H1 (cell line): ENCODE results near the gene ST6GALNAC3. TPM values are rescaled to one million over a fixed set of nuclear protein-coding genes. Genes with fewer than 3 reads are reported as not detected.

Experiments used
- CTCF ChIA-PET: fragments of 300-600 bp; sonication (Branson Sonifier 250); formaldehyde crosslinking; loops from one replicate; lab custom pipeline; 2021; ENCODE audit not compliant: partially characterized antibody; lab: Charles Lee
- POLR2A ChIA-PET: fragments of 300-600 bp; sonication (Branson Sonifier 250); formaldehyde crosslinking; loops from one replicate; lab custom pipeline; 2021; ENCODE audit warnings: inconsistent platforms; ENCODE audit not compliant: partially characterized antibody; lab: Charles Lee
- DNase-seq, 2 experiments: peaks; one replicate each; pipeline versions ENCODE4 v3.0.0 to v3.0.0-alpha.2; 2010 to 2022; ENCODE audit warnings: low spot score in 2 of 2, low read depth in 1 of 2, mixed read lengths in 1 of 2
- FAIRE-seq: peaks from 2 replicates; lab custom pipeline; 2011; peaks lifted over from hg19 to GRCh38; lab: Jason Lieb, UNC
- H2AFZ ChIP-seq: 2 replicates; pipeline ENCODE4 v1.8.1; 2012; ENCODE audit warnings: low read length, inconsistent platforms
- H2AK5ac ChIP-seq: 2 replicates; pipeline ENCODE4 v1.6.1; 2013; ENCODE audit warnings: low read depth, low read length
- H2BK120ac ChIP-seq: replicated peaks from 2 replicates; pipeline ENCODE3; 2013; ENCODE audit warnings: low read depth, low read length, inconsistent platforms
- H2BK12ac ChIP-seq: 2 replicates; pipeline ENCODE4 v1.6.1; 2013; ENCODE audit warnings: low read depth, low read length
- H2BK15ac ChIP-seq: 2 replicates; pipeline ENCODE4 v1.6.1; 2013; ENCODE audit warnings: low read length
- H2BK20ac ChIP-seq: 2 replicates; pipeline ENCODE4 v1.6.1; 2013; ENCODE audit warnings: low read length
- H2BK5ac ChIP-seq: 2 replicates; pipeline ENCODE4 v1.6.1; 2013; ENCODE audit warnings: low read depth, low read length
- H3K14ac ChIP-seq: 2 replicates; pipeline ENCODE4 v1.6.1; 2013; ENCODE audit warnings: inconsistent platforms; ENCODE audit not compliant: insufficient read length
- H3K18ac ChIP-seq: 2 replicates; pipeline ENCODE4 v1.6.1; 2013; ENCODE audit warnings: low read length; ENCODE audit errors: extremely low read depth
- H3K23ac ChIP-seq: 2 replicates; pipeline ENCODE4 v1.6.1; 2013; ENCODE audit warnings: inconsistent platforms; ENCODE audit not compliant: insufficient read length
- H3K23me2 ChIP-seq: 2 replicates; pipeline ENCODE4 v1.6.1; 2013; ENCODE audit warnings: low read depth, low read length
- H3K27ac ChIP-seq: 2 replicates; pipeline ENCODE4 v1.6.1; 2011; ENCODE audit warnings: low read depth, low read length, inconsistent platforms
- H3K27me3 ChIP-seq, 4 experiments: replicated peaks in 1 of 4; 1 replicate in 1 of 4; 2 replicates in 3 of 4; pipeline versions ENCODE4 v1.6.1 to v1.8.1; 2011 to 2013; ENCODE audit warnings: low read length in 3 of 4, mild to moderate bottlenecking in 3 of 4, inconsistent platforms in 2 of 4, mixed read lengths in 2 of 4, moderate library complexity in 1 of 4; ENCODE audit not compliant: control insufficient read depth in 3 of 4, insufficient read depth in 3 of 4; ENCODE audit errors: extremely low read depth in 1 of 4
- H3K36me3 ChIP-seq, 4 experiments: 2 replicates each; pipeline versions ENCODE4 v1.6.1 to v1.8.1; 2011 to 2013; ENCODE audit warnings: mild to moderate bottlenecking in 4 of 4, low read length in 3 of 4, moderate library complexity in 2 of 4, control low read depth in 1 of 4, inconsistent platforms in 1 of 4; ENCODE audit not compliant: insufficient read depth in 4 of 4, control insufficient read depth in 2 of 4
- H3K4ac ChIP-seq: replicated peaks from 2 replicates; pipeline ENCODE3; 2013; ENCODE audit warnings: low read length, low read depth, mixed read lengths, inconsistent platforms; ENCODE audit not compliant: insufficient read length
- H3K4me1 ChIP-seq, 4 experiments: replicated peaks in 1 of 4; 1 replicate in 1 of 4; 2 replicates in 3 of 4; pipeline versions ENCODE4 v1.6.1 to v1.8.1; 2011 to 2013; ENCODE audit warnings: low read length in 3 of 4, inconsistent platforms in 2 of 4, mixed read lengths in 1 of 4; ENCODE audit not compliant: insufficient read depth in 4 of 4, control insufficient read depth in 3 of 4
- H3K4me2 ChIP-seq, 2 experiments: 2 replicates each; pipeline versions ENCODE4 v1.6.1 to v1.8.1; 2011 to 2013; ENCODE audit warnings: low read depth in 2 of 2, low read length in 2 of 2, control low read depth in 1 of 2, inconsistent platforms in 1 of 2, mild to moderate bottlenecking in 1 of 2; ENCODE audit not compliant: insufficient read depth in 1 of 2
- H3K4me3 ChIP-seq, 4 experiments: fragments of 200-600, 300-600 bp in 1 of 4; sonication (generic), shearing (Covaris generic), sonication (Bioruptor Twin) in 1 of 4; 2 replicates each; pipeline versions ENCODE4 v1.5.1 to v1.8.1; 2011 to 2016; ENCODE audit warnings: low read length in 4 of 4, low read depth in 3 of 4, control low read depth in 2 of 4, inconsistent platforms in 2 of 4, mild to moderate bottlenecking in 2 of 4, mixed read lengths in 1 of 4, moderate library complexity in 1 of 4; ENCODE audit not compliant: insufficient read depth in 2 of 4; ENCODE audit errors: extremely low read depth in 1 of 4
- H3K56ac ChIP-seq: replicated peaks from 2 replicates; pipeline ENCODE3; 2013; ENCODE audit warnings: low read depth, mild to moderate bottlenecking, mixed read lengths, low read length, inconsistent platforms; ENCODE audit not compliant: insufficient read length
- H3K79me1 ChIP-seq: 2 replicates; pipeline ENCODE4 v1.6.1; 2013; ENCODE audit warnings: low read depth, low read length, control low read depth
- H3K79me2 ChIP-seq, 2 experiments: 2 replicates each; pipeline versions ENCODE4 v1.6.1 to v1.8.1; 2012 to 2013; ENCODE audit warnings: low read length in 2 of 2, mild to moderate bottlenecking in 2 of 2, inconsistent platforms in 1 of 2; ENCODE audit not compliant: insufficient read depth in 2 of 2, control insufficient read depth in 1 of 2
- H3K9ac ChIP-seq, 4 experiments: replicated peaks in 1 of 4; 1 replicate in 1 of 4; 2 replicates in 3 of 4; pipeline versions ENCODE4 v1.6.1 to v1.8.1; 2011 to 2013; ENCODE audit warnings: low read depth in 3 of 4, low read length in 3 of 4, control low read depth in 2 of 4, mild to moderate bottlenecking in 2 of 4, moderate library complexity in 2 of 4, inconsistent platforms in 1 of 4; ENCODE audit errors: extremely low read depth in 1 of 4
- H3K9me3 ChIP-seq, 2 experiments: 2 replicates each; pipeline versions ENCODE4 v1.6.1 to v1.8.1; 2012 to 2013; ENCODE audit warnings: mild to moderate bottlenecking in 2 of 2, moderate library complexity in 2 of 2, control low read depth in 1 of 2, inconsistent platforms in 1 of 2, low read depth in 1 of 2, low read length in 1 of 2, mixed read lengths in 1 of 2; ENCODE audit not compliant: insufficient read depth in 2 of 2
- H4K20me1 ChIP-seq, 2 experiments: replicated peaks in 1 of 2; 2 replicates each; pipeline versions ENCODE3 to v1.8.1; 2011 to 2013; ENCODE audit warnings: inconsistent platforms in 2 of 2, low read length in 2 of 2, mild to moderate bottlenecking in 1 of 2; ENCODE audit not compliant: insufficient read depth in 2 of 2, control insufficient read depth in 1 of 2
- H4K5ac ChIP-seq: 2 replicates; pipeline ENCODE4 v1.6.1; 2013; ENCODE audit warnings: low read length, low read depth, mixed read lengths, inconsistent platforms; ENCODE audit not compliant: insufficient read length
- H4K8ac ChIP-seq: 2 replicates; pipeline ENCODE4 v1.8.0; 2013; ENCODE audit warnings: mild to moderate bottlenecking, moderate library complexity, low read length, inconsistent platforms; ENCODE audit not compliant: insufficient read depth; ENCODE audit errors: extremely low read depth
- H4K91ac ChIP-seq: replicated peaks from 2 replicates; pipeline ENCODE3; 2013; ENCODE audit warnings: low read length, mixed read lengths, inconsistent platforms; ENCODE audit not compliant: insufficient read length
- ATF2 ChIP-seq: IDR thresholded peaks from 2 replicates; pipeline ENCODE4 v1.6.1; 2012; ENCODE audit warnings: low read length, inconsistent platforms
- CREB1 ChIP-seq: IDR thresholded peaks from 2 replicates; pipeline ENCODE4 v1.6.1; 2012; ENCODE audit warnings: inconsistent platforms
- EP300 ChIP-seq, 2 experiments: IDR thresholded peaks; 1 replicate in 1 of 2; 2 replicates in 1 of 2; pipeline ENCODE4 v1.6.1; 2011 to 2012; ENCODE audit warnings: low read depth in 2 of 2, low read length in 2 of 2, mild to moderate bottlenecking in 2 of 2, borderline replicate concordance in 1 of 2, inconsistent platforms in 1 of 2, moderate library complexity in 1 of 2
- HDAC2 ChIP-seq, 2 experiments: fragments of 300-600 bp in 1 of 2; sonication (generic) in 1 of 2; IDR thresholded peaks; 2 replicates each; pipeline ENCODE4 v1.6.1; 2011 to 2012; ENCODE audit warnings: low read depth in 2 of 2, low read length in 2 of 2, mild to moderate bottlenecking in 2 of 2, moderate library complexity in 2 of 2, borderline replicate concordance in 1 of 2, inconsistent platforms in 1 of 2
- NANOG ChIP-seq: IDR thresholded peaks from 2 replicates; pipeline ENCODE4 v1.6.1; 2011; ENCODE audit warnings: low read length, low read depth, mild to moderate bottlenecking, inconsistent platforms; ENCODE audit not compliant: insufficient read depth, poor library complexity, severe bottlenecking
- RBBP5 ChIP-seq: IDR thresholded peaks from 2 replicates; pipeline ENCODE4 v1.7.1; 2012; ENCODE audit warnings: low read depth, mild to moderate bottlenecking, inconsistent platforms, low read length, moderate library complexity, borderline replicate concordance
- RFX5 ChIP-seq: IDR thresholded peaks from 2 replicates; pipeline ENCODE4 v1.6.1; 2011; ENCODE audit warnings: low read depth, low read length, improper control_type of control experiment, borderline replicate concordance
- WGBS, 2 experiments: shearing (Covaris generic) in 1 of 2; methylation state at CpG; one replicate each; pipeline versions ENCODE4 v1.1.6 to v1.1.7; 2013 to 2015; ENCODE audit warnings: low lambda C conversion rate in 2 of 2, mixed read lengths in 2 of 2, inconsistent platforms in 1 of 2, low coverage in 1 of 2, missing lambda C conversion rate in 1 of 2; ENCODE audit not compliant: insufficient replicate concordance in 2 of 2, insufficient coverage in 1 of 2, insufficient read length in 1 of 2; ENCODE audit errors: extremely low coverage in 1 of 2, missing lambda C conversion rate in 1 of 2; 5-methylcytosine and 5-hydroxymethylcytosine counted together
- polyA plus RNA-seq, 7 experiments: library from polyadenylated mRNA; depleted of rRNA in 3 of 7; stranded (reverse) in 5 of 7; unstranded in 2 of 7; fragments of >200 nt in 5 of 7; fragments of 200-250 nt in 2 of 7; gene quantifications; 1 replicate in 5 of 7; 2 replicates in 1 of 7; 4 replicates in 1 of 7; pipeline versions ENCODE4 v1.2.1 to v1.2.3, GENCODE V29; 2011 to 2013; ENCODE audit warnings: missing spikeins in 2 of 7, mixed read lengths in 2 of 7
- total RNA-seq: library from RNA; stranded (reverse); fragmentation: NEBNext Ultra II Directional; extraction: Animal tissue kit (Norgen Biotek cat#: 25700); gene quantifications from 2 replicates; pipeline ENCODE4 v1.2.1, GENCODE V29; 2021

Gene ST6GALNAC3
- total and polyA plus RNA-seq, 2 of the 8 experiments (the other 6 are each of a cell fraction or from before 2014, with no cell fraction given): 4.9 to 19.0 TPM

GRCh38 chr1:76292418-76293184 is 218.1 kb downstream of the ST6GALNAC3 start:
- H4K8ac ChIP-seq: no peak overlapping the region
- no peak overlapping the region for H2BK5ac ChIP-seq
- H3K4me3 ChIP-seq: no peak overlapping the region
- 97% methylated on average over 2 of the region's 2 CpGs; no CpG with 5 or more reads in 1 of the 2 experiments for WGBS, 2 experiments
- no peak overlapping the region for H3K14ac ChIP-seq
- no peak overlapping the region for H3K27ac ChIP-seq
- no peak overlapping the region for H3K56ac ChIP-seq
- no peaks in the 10 kb centered on the region for H3K36me3 ChIP-seq
- no peaks in the 10 kb centered on the region for H3K79me2 ChIP-seq
- no peak overlapping the region for H3K4me2 ChIP-seq
- no peaks in the 10 kb centered on the region for H3K27me3 ChIP-seq
- no peaks in the 10 kb centered on the region for H4K20me1 ChIP-seq
- no peak overlapping the region for H2BK120ac ChIP-seq
- no peak overlapping the region for H2BK12ac ChIP-seq
- no peak overlapping the region for H2AK5ac ChIP-seq
- no peak overlapping the region for H2BK15ac ChIP-seq
- H2AFZ ChIP-seq: no peak overlapping the region
- H3K4me1 ChIP-seq: peaks cover 0 to 14% (median 3%) of the 10 kb centered on the region in 4 experiments; a peak in 4 of 7 replicates
- FAIRE-seq (no peak), DNase-seq (no peak)
- no peak overlapping the region for H3K23ac ChIP-seq
- ChIA-PET CTCF (interaction anchor here (0.6 kb wide), 1 partner anchor 655 kb away, joined by 3 read pairs; no protein-coding TSS in a partner anchor), POLR2A (interaction anchor here (0.6 kb wide), 1 partner anchor 75 kb away, joined by 4 read pairs; no protein-coding TSS in a partner anchor)
- H3K18ac ChIP-seq: no peak overlapping the region
- H3K9me3 ChIP-seq: no peaks in the 10 kb centered on the region
- H3K79me1 ChIP-seq: no peaks in the 10 kb centered on the region
- H3K9ac ChIP-seq: no peak overlapping the region
- no peak overlapping the region for H3K4ac ChIP-seq
- H2BK20ac ChIP-seq: no peak overlapping the region; the same call in 1 of the 2 replicates
- no peak overlapping the region for H4K5ac ChIP-seq
- H4K91ac ChIP-seq: no peak overlapping the region
- no peaks in the 10 kb centered on the region for H3K23me2 ChIP-seq
- no peak for TF ChIP-seq RBBP5
- no peak for TF ChIP-seq EP300 (IDR thresholded peaks at IDR 0.05; ENCODE audit: borderline replicate concordance in 1 of 2, low read depth in 2 of 2, low read length in 2 of 2)
- TF ChIP-seq ATF2: no peak
- TF ChIP-seq NANOG: no peak
- no peak for TF ChIP-seq RFX5
- no peak for TF ChIP-seq HDAC2 (IDR thresholded peaks at IDR 0.05; ENCODE audit: borderline replicate concordance in 1 of 2, low read depth in 2 of 2, low read length in 2 of 2)
- no peak for TF ChIP-seq CREB1
- TF ChIP-seq, all 59 proteins: peak for 0
